GM12878 (cell line): Measurements from ENCODE around the gene TH. TPM values are rescaled to one million over a fixed set of nuclear protein-coding genes. Genes with fewer than 3 reads are reported as not detected.

Experiments
- ATAC-seq: fragments of 200-7000 bp; cut with Tn5 transposase; 3 replicates; pipeline ENCODE4 v1.9.1; 2020; ENCODE audit warnings: mild to moderate bottlenecking, moderate library complexity
- BruUV-seq: library from RNA; stranded (reverse); fragments of 400-500 nt; replicated peaks from 2 replicates; lab custom pipeline; 2021; lab: Mats Ljungman, UMichigan
- CTCF ChIA-PET: fragments of 300-600 bp; sonication (Branson Sonifier 250); formaldehyde crosslinking; extraction: SDS; loops from one replicate; lab custom pipeline; 2021; ENCODE audit warnings: inconsistent platforms; lab: Yijun Ruan, JAX
- POLR2A ChIA-PET: fragments of 350-600 bp; formaldehyde crosslinking; extraction: SDS; loops from one replicate; lab custom pipeline; 2021; ENCODE audit warnings: inconsistent platforms; lab: Charles Lee
- RAD21 ChIA-PET: fragments of 300-600 bp; sonication (Branson Sonifier 250); formaldehyde crosslinking; loops from one replicate; lab custom pipeline; 2023; ENCODE audit warnings: antibody characterized with exemption; ENCODE audit not compliant: unreplicated experiment; lab: Charles Lee
- SMC1A ChIA-PET: fragments of 300-600 bp; sonication (Branson Sonifier 250); formaldehyde crosslinking; loops from one replicate; lab custom pipeline; 2023; ENCODE audit not compliant: unreplicated experiment, uncharacterized antibody; lab: Charles Lee
- DNase-seq: peaks from one replicate; pipeline ENCODE4 v3.0.0-alpha.2; 2011; ENCODE audit warnings: low read depth, low spot score
- FAIRE-seq: peaks from 3 replicates; lab custom pipeline; 2011; peaks lifted over from hg19 to GRCh38; lab: Jason Lieb, UNC
- H2AFZ ChIP-seq: 2 replicates; pipeline ENCODE4 v1.6.0; 2011; ENCODE audit warnings: low read depth, low read length, control low read depth; ENCODE audit not compliant: control insufficient read depth
- H3K27ac ChIP-seq: 2 replicates; pipeline ENCODE4 v1.5.1; 2011; ENCODE audit warnings: control low read depth; ENCODE audit not compliant: control insufficient read depth, insufficient read depth
- H3K27me3 ChIP-seq, 2 experiments: replicated peaks in 1 of 2; 2 replicates each; pipeline versions ENCODE4 v1.6.0 to v1.6.1; 2011; ENCODE audit warnings: low read length in 1 of 2; ENCODE audit not compliant: control insufficient read depth in 2 of 2, insufficient read depth in 2 of 2
- H3K36me3 ChIP-seq, 2 experiments: 2 replicates each; pipeline ENCODE4 v1.5.1; 2011; ENCODE audit warnings: low read length in 1 of 2; ENCODE audit not compliant: control insufficient read depth in 2 of 2, insufficient read depth in 2 of 2
- H3K4me1 ChIP-seq: 2 replicates; pipeline ENCODE4 v1.6.1; 2011; ENCODE audit warnings: mild to moderate bottlenecking, low read length, moderate library complexity, mixed read lengths; ENCODE audit not compliant: control insufficient read depth, insufficient read depth
- H3K4me2 ChIP-seq: 2 replicates; pipeline ENCODE4 v1.6.0; 2011; ENCODE audit warnings: control low read depth; ENCODE audit not compliant: control insufficient read depth, insufficient read depth
- H3K4me3 ChIP-seq: fragments of 200-600 bp; sonication (generic); 2 replicates; pipeline ENCODE4 v1.5.1; 2016
- H3K79me2 ChIP-seq: 2 replicates; pipeline ENCODE4 v1.6.0; 2011; ENCODE audit warnings: low read length; ENCODE audit not compliant: control insufficient read depth, insufficient read depth
- H3K9ac ChIP-seq: 2 replicates; pipeline ENCODE4 v1.8.0; 2011; ENCODE audit warnings: low read length, control low read depth, mixed read lengths; ENCODE audit not compliant: control insufficient read depth, insufficient read depth
- H3K9me3 ChIP-seq: replicated peaks from 3 replicates; pipeline ENCODE4 v1.5.1; 2011; ENCODE audit warnings: mild to moderate bottlenecking, low read length; ENCODE audit not compliant: control insufficient read depth, insufficient read depth
- H4K20me1 ChIP-seq: 2 replicates; pipeline ENCODE4 v1.6.0; 2011; ENCODE audit not compliant: control insufficient read depth, insufficient read depth
- BMI1 ChIP-seq: fragments of 450-650 bp; IDR thresholded peaks from 2 replicates; pipeline ENCODE4 v1.6.1; 2016; ENCODE audit warnings: mild to moderate bottlenecking, moderate library complexity, borderline replicate concordance
- EZH2 ChIP-seq: IDR thresholded peaks from 2 replicates; pipeline ENCODE4 v1.6.1; 2012; ENCODE audit warnings: low read depth, mild to moderate bottlenecking, control low read depth, inconsistent platforms, low read length, borderline replicate concordance; ENCODE audit not compliant: control insufficient read depth
- FOS ChIP-seq: IDR thresholded peaks from 3 replicates; pipeline ENCODE4 v1.6.1; 2011; ENCODE audit warnings: borderline replicate concordance; ENCODE audit not compliant: insufficient read length; ENCODE audit errors: extremely low read depth
- NFIC ChIP-seq: IDR thresholded peaks from 2 replicates; pipeline ENCODE4 v1.6.1; 2012; ENCODE audit warnings: low read depth, mild to moderate bottlenecking, inconsistent platforms, low read length, moderate library complexity
- SPI1 ChIP-seq: IDR thresholded peaks from 2 replicates; pipeline ENCODE4 v1.6.1; 2011; ENCODE audit warnings: low read depth, mild to moderate bottlenecking, low read length, moderate library complexity, borderline replicate concordance; ENCODE audit not compliant: insufficient read depth
- WGBS: methylation state at CpG from one replicate; pipeline ENCODE4 v1.1.6; 2016; ENCODE audit warnings: low lambda C conversion rate; ENCODE audit not compliant: insufficient replicate concordance, insufficient coverage; ENCODE audit errors: missing lambda C conversion rate; 5-methylcytosine and 5-hydroxymethylcytosine counted together
- in situ Hi-C: fragments of 300-500 bp; cut with MboI; formaldehyde crosslinking; loops from 9 replicates; pipeline ENCODE4 v1.14.3; 2018; ENCODE audit warnings: mixed read lengths
- intact Hi-C: fragments of 100-400 bp; cut with micrococcal nuclease; formaldehyde crosslinking; loops from one replicate; pipeline ENCODE4 v1.14.2; 2022; ENCODE audit not compliant: unreplicated experiment
- polyA plus RNA-seq, 11 experiments: library from polyadenylated mRNA; depleted of rRNA in 4 of 11; unstranded in 6 of 11; stranded (reverse) in 5 of 11; fragments of >200 nt; fragmentation: Nextera tagmentation in 4 of 11; fragmentation: Illumina TruSeq in 1 of 11; extraction: Ambion mirVana in 4 of 11; extraction: Trizol in 1 of 11; gene quantifications; 1 replicate in 1 of 11; 2 replicates in 10 of 11; pipeline versions ENCODE4 v1.2.1 to v1.2.3, GENCODE V29; 2011 to 2016; ENCODE audit warnings: inconsistent platforms in 2 of 11, missing spikeins in 2 of 11, low read depth in 1 of 11
- total RNA-seq, 4 experiments: library from RNA; depleted of rRNA in 3 of 4; stranded (reverse); fragments of >200 nt in 3 of 4; fragmentation: Illumina TruSeq in 1 of 4; extraction: Trizol in 1 of 4; gene quantifications; 2 replicates each; pipeline versions ENCODE4 v1.2.1 to v1.2.3, GENCODE V29; 2013 to 2021
- TF ChIP-seq, protein P1 (sequence below): fragments of 450-650 bp; formaldehyde crosslinking; IDR thresholded peaks from 2 replicates; pipeline ENCODE4 v1.5.0; 2022; ENCODE audit warnings: mild to moderate bottlenecking, missing genetic modification characterization
- TF ChIP-seq, protein P2 (sequence below): fragments of 450-650 bp; IDR thresholded peaks from 2 replicates; pipeline ENCODE4 v1.6.1; 2017; ENCODE audit warnings: mild to moderate bottlenecking, moderate library complexity
- TF ChIP-seq, protein P3 (sequence below): fragments of 150-350 bp; IDR thresholded peaks from 2 replicates; pipeline ENCODE4 v1.6.1; 2014; ENCODE audit warnings: mild to moderate bottlenecking, low read depth, low read length

The TH gene
- total and polyA plus RNA-seq, 10 of the 15 experiments (the other 5 are each of a cell fraction or from before 2014, with no cell fraction given), result not detected

DNA sequence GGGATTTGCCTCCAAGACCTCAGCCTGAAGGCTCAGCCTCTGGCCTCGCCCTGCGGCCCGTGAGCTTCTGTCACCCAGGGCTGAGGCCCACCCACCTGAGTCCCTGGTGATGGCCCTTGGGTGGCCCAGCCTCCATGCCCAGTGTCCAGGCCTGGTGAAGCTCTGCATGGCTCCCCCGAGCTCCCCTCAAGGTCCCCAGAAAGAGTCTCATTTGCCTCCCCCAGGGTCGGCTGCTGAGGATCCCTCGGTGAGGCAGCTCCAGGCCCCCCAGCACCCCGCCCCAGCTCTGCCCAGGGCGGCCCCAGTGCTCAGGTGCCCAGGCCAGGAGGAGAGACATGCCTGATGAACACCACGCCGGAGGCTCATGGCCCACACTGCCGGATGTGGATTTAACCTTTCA, 2.1 kb upstream of the TH start:
- no peaks in the 10 kb centered on the region for H3K36me3 ChIP-seq
- no peaks in the 10 kb centered on the region for H3K9me3 ChIP-seq
- H3K27me3 ChIP-seq, result no peaks in the 10 kb centered on the region; a peak in 1 of 4 replicates
- in situ Hi-C loops (no loop called here), intact Hi-C loops (no loop called here)
- ChIA-PET CTCF (no interaction called here), RAD21 (no interaction called here), POLR2A (no interaction called here), SMC1A (no interaction called here)
- TF ChIP-seq NFIC, result no peak
- TF ChIP-seq FOS, result no peak
- no peak for TF ChIP-seq EZH2
- TF ChIP-seq SPI1, result no peak
- TF ChIP-seq, protein P1, sequence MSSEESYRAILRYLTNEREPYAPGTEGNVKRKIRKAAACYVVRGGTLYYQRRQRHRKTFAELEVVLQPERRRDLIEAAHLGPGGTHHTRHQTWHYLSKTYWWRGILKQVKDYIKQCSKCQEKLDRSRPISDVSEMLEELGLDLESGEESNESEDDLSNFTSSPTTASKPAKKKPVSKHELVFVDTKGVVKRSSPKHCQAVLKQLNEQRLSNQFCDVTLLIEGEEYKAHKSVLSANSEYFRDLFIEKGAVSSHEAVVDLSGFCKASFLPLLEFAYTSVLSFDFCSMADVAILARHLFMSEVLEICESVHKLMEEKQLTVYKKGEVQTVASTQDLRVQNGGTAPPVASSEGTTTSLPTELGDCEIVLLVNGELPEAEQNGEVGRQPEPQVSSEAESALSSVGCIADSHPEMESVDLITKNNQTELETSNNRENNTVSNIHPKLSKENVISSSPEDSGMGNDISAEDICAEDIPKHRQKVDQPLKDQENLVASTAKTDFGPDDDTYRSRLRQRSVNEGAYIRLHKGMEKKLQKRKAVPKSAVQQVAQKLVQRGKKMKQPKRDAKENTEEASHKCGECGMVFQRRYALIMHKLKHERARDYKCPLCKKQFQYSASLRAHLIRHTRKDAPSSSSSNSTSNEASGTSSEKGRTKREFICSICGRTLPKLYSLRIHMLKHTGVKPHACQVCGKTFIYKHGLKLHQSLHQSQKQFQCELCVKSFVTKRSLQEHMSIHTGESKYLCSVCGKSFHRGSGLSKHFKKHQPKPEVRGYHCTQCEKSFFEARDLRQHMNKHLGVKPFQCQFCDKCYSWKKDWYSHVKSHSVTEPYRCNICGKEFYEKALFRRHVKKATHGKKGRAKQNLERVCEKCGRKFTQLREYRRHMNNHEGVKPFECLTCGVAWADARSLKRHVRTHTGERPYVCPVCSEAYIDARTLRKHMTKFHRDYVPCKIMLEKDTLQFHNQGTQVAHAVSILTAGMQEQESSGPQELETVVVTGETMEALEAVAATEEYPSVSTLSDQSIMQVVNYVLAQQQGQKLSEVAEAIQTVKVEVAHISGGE (CRISPR knock-in tag), result no peak
- no peak for TF ChIP-seq BMI1
- TF ChIP-seq, protein P2, sequence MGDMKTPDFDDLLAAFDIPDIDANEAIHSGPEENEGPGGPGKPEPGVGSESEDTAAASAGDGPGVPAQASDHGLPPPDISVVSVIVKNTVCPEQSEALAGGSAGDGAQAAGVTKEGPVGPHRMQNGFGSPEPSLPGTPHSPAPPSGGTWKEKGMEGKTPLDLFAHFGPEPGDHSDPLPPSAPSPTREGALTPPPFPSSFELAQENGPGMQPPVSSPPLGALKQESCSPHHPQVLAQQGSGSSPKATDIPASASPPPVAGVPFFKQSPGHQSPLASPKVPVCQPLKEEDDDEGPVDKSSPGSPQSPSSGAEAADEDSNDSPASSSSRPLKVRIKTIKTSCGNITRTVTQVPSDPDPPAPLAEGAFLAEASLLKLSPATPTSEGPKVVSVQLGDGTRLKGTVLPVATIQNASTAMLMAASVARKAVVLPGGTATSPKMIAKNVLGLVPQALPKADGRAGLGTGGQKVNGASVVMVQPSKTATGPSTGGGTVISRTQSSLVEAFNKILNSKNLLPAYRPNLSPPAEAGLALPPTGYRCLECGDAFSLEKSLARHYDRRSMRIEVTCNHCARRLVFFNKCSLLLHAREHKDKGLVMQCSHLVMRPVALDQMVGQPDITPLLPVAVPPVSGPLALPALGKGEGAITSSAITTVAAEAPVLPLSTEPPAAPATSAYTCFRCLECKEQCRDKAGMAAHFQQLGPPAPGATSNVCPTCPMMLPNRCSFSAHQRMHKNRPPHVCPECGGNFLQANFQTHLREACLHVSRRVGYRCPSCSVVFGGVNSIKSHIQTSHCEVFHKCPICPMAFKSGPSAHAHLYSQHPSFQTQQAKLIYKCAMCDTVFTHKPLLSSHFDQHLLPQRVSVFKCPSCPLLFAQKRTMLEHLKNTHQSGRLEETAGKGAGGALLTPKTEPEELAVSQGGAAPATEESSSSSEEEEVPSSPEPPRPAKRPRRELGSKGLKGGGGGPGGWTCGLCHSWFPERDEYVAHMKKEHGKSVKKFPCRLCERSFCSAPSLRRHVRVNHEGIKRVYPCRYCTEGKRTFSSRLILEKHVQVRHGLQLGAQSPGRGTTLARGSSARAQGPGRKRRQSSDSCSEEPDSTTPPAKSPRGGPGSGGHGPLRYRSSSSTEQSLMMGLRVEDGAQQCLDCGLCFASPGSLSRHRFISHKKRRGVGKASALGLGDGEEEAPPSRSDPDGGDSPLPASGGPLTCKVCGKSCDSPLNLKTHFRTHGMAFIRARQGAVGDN, result no peak
- TF ChIP-seq, protein P3, sequence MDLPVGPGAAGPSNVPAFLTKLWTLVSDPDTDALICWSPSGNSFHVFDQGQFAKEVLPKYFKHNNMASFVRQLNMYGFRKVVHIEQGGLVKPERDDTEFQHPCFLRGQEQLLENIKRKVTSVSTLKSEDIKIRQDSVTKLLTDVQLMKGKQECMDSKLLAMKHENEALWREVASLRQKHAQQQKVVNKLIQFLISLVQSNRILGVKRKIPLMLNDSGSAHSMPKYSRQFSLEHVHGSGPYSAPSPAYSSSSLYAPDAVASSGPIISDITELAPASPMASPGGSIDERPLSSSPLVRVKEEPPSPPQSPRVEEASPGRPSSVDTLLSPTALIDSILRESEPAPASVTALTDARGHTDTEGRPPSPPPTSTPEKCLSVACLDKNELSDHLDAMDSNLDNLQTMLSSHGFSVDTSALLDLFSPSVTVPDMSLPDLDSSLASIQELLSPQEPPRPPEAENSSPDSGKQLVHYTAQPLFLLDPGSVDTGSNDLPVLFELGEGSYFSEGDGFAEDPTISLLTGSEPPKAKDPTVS, result no peak
- no peaks in the 10 kb centered on the region for H4K20me1 ChIP-seq
- 10% methylated on average over 11 of the region's 11 CpGs for WGBS
- no peak overlapping the region for H3K9ac ChIP-seq
- FAIRE-seq (no peak), DNase-seq (no peak), ATAC-seq (no peak)
- H3K4me1 ChIP-seq, result no peaks in the 10 kb centered on the region
- H3K79me2 ChIP-seq, result no peaks in the 10 kb centered on the region
- H3K4me2 ChIP-seq, result no peak overlapping the region
- H3K4me3 ChIP-seq, result no peak overlapping the region
- H2AFZ ChIP-seq, result no peak overlapping the region
- no TSS peak for BruUV-seq
- H3K27ac ChIP-seq, result no peak overlapping the region
